Endodermal cell (in vitro differentiated cells): ENCODE results near the gene TSHZ2. TPM values are rescaled to one million over a fixed set of nuclear protein-coding genes. Genes with fewer than 3 reads are reported as not detected.

Source experiments
- DNase-seq: peaks from one replicate; pipeline ENCODE4 v3.0.0-alpha.2; 2017
- H3K27ac ChIP-seq: 2 replicates; pipeline ENCODE4 v1.5.1; 2013; ENCODE audit warnings: mild to moderate bottlenecking, low read depth, low read length, moderate library complexity
- H3K27me3 ChIP-seq: 2 replicates; pipeline ENCODE4 v1.6.1; 2013; ENCODE audit warnings: mild to moderate bottlenecking, low read length, moderate library complexity; ENCODE audit not compliant: insufficient read depth, control insufficient read depth, poor library complexity, severe bottlenecking
- H3K36me3 ChIP-seq: 2 replicates; pipeline ENCODE4 v1.7.0; 2013; ENCODE audit warnings: mild to moderate bottlenecking, low read length, moderate library complexity; ENCODE audit not compliant: control insufficient read depth, insufficient read depth
- H3K4me1 ChIP-seq: one replicate; pipeline ENCODE4 v1.7.0; 2013; ENCODE audit warnings: low read length; ENCODE audit not compliant: control insufficient read depth, insufficient read depth
- H3K4me3 ChIP-seq: 2 replicates; pipeline ENCODE4 v1.5.1; 2013; ENCODE audit warnings: mild to moderate bottlenecking, low read length, moderate library complexity
- H3K9ac ChIP-seq: 2 replicates; pipeline ENCODE4 v1.6.1; 2013; ENCODE audit warnings: mild to moderate bottlenecking, low read length, moderate library complexity; ENCODE audit not compliant: poor library complexity, severe bottlenecking; ENCODE audit errors: extremely low read depth
- H3K9me3 ChIP-seq: 2 replicates; pipeline ENCODE4 v1.6.1; 2013; ENCODE audit warnings: mild to moderate bottlenecking, low read length, moderate library complexity; ENCODE audit not compliant: control insufficient read depth
- H3K27ac Mint-ChIP-seq: 2 replicates; pipeline ENCODE4 v1.8.0; 2020; ENCODE audit warnings: mixed read lengths
- H3K27me3 Mint-ChIP-seq: 2 replicates; pipeline ENCODE4 v1.8.0; 2021; ENCODE audit warnings: mild to moderate bottlenecking, mixed read lengths; ENCODE audit not compliant: insufficient read depth
- H3K36me3 Mint-ChIP-seq: 2 replicates; pipeline ENCODE4 v1.8.0; 2020; ENCODE audit warnings: low read depth, mixed read lengths
- H3K4me1 Mint-ChIP-seq: 2 replicates; pipeline ENCODE4 v1.8.0; 2020; ENCODE audit warnings: mixed read lengths
- H3K4me3 Mint-ChIP-seq: 2 replicates; pipeline ENCODE4 v1.8.0; 2020; ENCODE audit warnings: mild to moderate bottlenecking, moderate library complexity, mixed read lengths
- H3K9me3 Mint-ChIP-seq: 2 replicates; pipeline ENCODE4 v1.8.0; 2020; ENCODE audit warnings: mild to moderate bottlenecking, mixed read lengths
- WGBS, 2 experiments: methylation state at CpG; one replicate each; pipeline versions ENCODE4 v1.1.5 to v1.1.7; 2013; ENCODE audit warnings: missing lambda C conversion rate in 2 of 2, mixed read lengths in 1 of 2; ENCODE audit not compliant: insufficient coverage in 1 of 2, insufficient read length in 1 of 2; 5-methylcytosine and 5-hydroxymethylcytosine counted together
- total RNA-seq, 2 donors: library from RNA; stranded (reverse); fragmentation: NEBNext Ultra II Directional in 1 of 2; extraction: Animal tissue kit (Norgen Biotek cat#: 25700) in 1 of 2; gene quantifications; 2 replicates in 1 of 2; 3 replicates in 1 of 2; pipeline ENCODE4 v1.2.1, GENCODE V29; 2021
- TF ChIP-seq, protein P1 (sequence below): fragments of 200-600 bp; sonication (generic); conservative IDR thresholded peaks from 2 replicates; pipeline ENCODE4 v1.5.0; 2021; ENCODE audit warnings: antibody characterized with exemption, mild to moderate bottlenecking

Gene TSHZ2
- total RNA-seq, 2 donors from 2014 or later, result 0.07 to 0.31 TPM

- H3K9ac ChIP-seq, result no peak overlapping the region
- peaks cover 15% of the 10 kb centered on the region for H3K9me3 Mint-ChIP-seq
- H3K4me1 Mint-ChIP-seq, result peaks cover 3% of the 10 kb centered on the region
- TF ChIP-seq, protein P1, sequence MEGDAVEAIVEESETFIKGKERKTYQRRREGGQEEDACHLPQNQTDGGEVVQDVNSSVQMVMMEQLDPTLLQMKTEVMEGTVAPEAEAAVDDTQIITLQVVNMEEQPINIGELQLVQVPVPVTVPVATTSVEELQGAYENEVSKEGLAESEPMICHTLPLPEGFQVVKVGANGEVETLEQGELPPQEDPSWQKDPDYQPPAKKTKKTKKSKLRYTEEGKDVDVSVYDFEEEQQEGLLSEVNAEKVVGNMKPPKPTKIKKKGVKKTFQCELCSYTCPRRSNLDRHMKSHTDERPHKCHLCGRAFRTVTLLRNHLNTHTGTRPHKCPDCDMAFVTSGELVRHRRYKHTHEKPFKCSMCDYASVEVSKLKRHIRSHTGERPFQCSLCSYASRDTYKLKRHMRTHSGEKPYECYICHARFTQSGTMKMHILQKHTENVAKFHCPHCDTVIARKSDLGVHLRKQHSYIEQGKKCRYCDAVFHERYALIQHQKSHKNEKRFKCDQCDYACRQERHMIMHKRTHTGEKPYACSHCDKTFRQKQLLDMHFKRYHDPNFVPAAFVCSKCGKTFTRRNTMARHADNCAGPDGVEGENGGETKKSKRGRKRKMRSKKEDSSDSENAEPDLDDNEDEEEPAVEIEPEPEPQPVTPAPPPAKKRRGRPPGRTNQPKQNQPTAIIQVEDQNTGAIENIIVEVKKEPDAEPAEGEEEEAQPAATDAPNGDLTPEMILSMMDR, result no peak
- H3K27ac ChIP-seq, result no peak overlapping the region
- H3K36me3 Mint-ChIP-seq, result no peaks in the 10 kb centered on the region
- no peaks in the 10 kb centered on the region for H3K9me3 ChIP-seq
- H3K27ac Mint-ChIP-seq, result no peak overlapping the region
- WGBS, 2 experiments, result 85% methylated on average over 4 of the region's 5 CpGs; no CpG with 5 or more reads in 1 of the 2 experiments
- H3K4me3 Mint-ChIP-seq, result no peak overlapping the region
- no peaks in the 10 kb centered on the region for H3K27me3 ChIP-seq
- H3K4me1 ChIP-seq, result no peaks in the 10 kb centered on the region
- DNase-seq, result no peak
- H3K27me3 Mint-ChIP-seq, result no peaks in the 10 kb centered on the region
- no peak overlapping the region for H3K4me3 ChIP-seq
- H3K36me3 ChIP-seq, result no peaks in the 10 kb centered on the region
Measured at GRCh38 chr20:53223626-53224172, 251.5 kb downstream of the TSHZ2 start.

DNA sequence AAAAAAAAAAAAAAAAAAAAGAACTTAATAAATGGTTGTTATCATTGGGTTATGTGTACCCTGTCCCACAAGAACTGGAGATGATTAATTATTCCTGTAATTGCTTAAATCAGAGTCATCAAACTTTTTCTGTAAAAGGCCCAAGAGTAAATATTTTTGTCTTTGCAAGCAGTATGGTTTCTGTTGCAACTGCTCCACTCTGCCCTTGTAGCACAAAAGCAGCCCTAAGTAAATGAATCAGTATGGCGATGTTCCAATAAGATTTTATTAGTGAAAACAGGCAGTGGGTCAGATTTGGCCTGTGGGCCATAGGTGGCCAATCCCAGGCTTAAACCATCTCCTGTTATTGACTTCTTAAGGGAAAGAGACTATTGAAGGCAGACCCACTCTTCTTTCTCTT, 252.7 kb downstream of the TSHZ2 start:
- Mint-ChIP-seq H3K36me3 (no peaks in the 10 kb centered on the region), H3K4me1 (peaks cover 3% of the 10 kb centered on the region), H3K27ac (no peak overlapping the region), H3K4me3 (no peak overlapping the region), H3K27me3 (no peaks in the 10 kb centered on the region), H3K9me3 (peaks cover 10% of the 10 kb centered on the region)
- H3K27me3 ChIP-seq, result no peaks in the 10 kb centered on the region
- 90% methylated on average over 1 of the region's 1 CpG; no CpG with 5 or more reads in 1 of the 2 experiments for WGBS, 2 experiments
- no peak overlapping the region for H3K4me3 ChIP-seq
- H3K36me3 ChIP-seq, result no peaks in the 10 kb centered on the region
- no peak overlapping the region for H3K27ac ChIP-seq
- no peaks in the 10 kb centered on the region for H3K9me3 ChIP-seq
- DNase-seq, result no peak
- H3K4me1 ChIP-seq, result no peaks in the 10 kb centered on the region
- H3K9ac ChIP-seq, result no peak overlapping the region
- TF ChIP-seq, protein P1, result no peak

- H3K4me1 Mint-ChIP-seq, result no peaks in the 10 kb centered on the region
- Histone ChIP-seq H3K9ac (no peak overlapping the region), H3K36me3 (no peaks in the 10 kb centered on the region), H3K27ac (no peak overlapping the region), H3K27me3 (no peaks in the 10 kb centered on the region), H3K4me1 (no peaks in the 10 kb centered on the region), H3K4me3 (no peak overlapping the region), H3K9me3 (no peaks in the 10 kb centered on the region)
- H3K36me3 Mint-ChIP-seq, result no peaks in the 10 kb centered on the region
- DNase-seq, result no peak
- TF ChIP-seq, protein P1, result no peak
- H3K27me3 Mint-ChIP-seq, result no peaks in the 10 kb centered on the region
- no peaks in the 10 kb centered on the region for H3K9me3 Mint-ChIP-seq
- WGBS, 2 experiments, result 83 to 86% methylated on average over 3 to 7 of the region's 7 CpGs
- H3K4me3 Mint-ChIP-seq, result no peak overlapping the region
- no peak overlapping the region for H3K27ac Mint-ChIP-seq
Measured at GRCh38 chr20:53226826-53227225, 254.7 kb downstream of the TSHZ2 start.
